Glutamatergic neuron (in vitro differentiated cells): ENCODE measurements around the gene ZNF444. TPM values are rescaled to one million over a fixed set of nuclear protein-coding genes. Genes with fewer than 3 reads are reported as not detected.
A peak's percentile ranks its signal among the peaks of the same experiment; 100 is the strongest.
"Not testable (repeated sequence)": the region's sequence is repeated elsewhere in the genome, so short reads cannot be mapped to it uniquely, and the experiment has no call there.

ENCODE experiments used
- DNase-seq: peaks from one replicate; pipeline ENCODE4 v3.0.0; 2022
- H3K27ac Mint-ChIP-seq: one replicate; pipeline ENCODE4 v1.8.0; 2020; ENCODE audit warnings: mild to moderate bottlenecking, mixed read lengths, inconsistent platforms; ENCODE audit not compliant: unreplicated experiment
- H3K27me3 Mint-ChIP-seq: one replicate; pipeline ENCODE4 v1.8.0; 2020; ENCODE audit warnings: mild to moderate bottlenecking, moderate library complexity, mixed read lengths, inconsistent platforms; ENCODE audit not compliant: unreplicated experiment
- H3K36me3 Mint-ChIP-seq: one replicate; pipeline ENCODE4 v1.8.0; 2020; ENCODE audit warnings: mild to moderate bottlenecking, mixed read lengths, inconsistent platforms; ENCODE audit not compliant: unreplicated experiment
- H3K4me1 Mint-ChIP-seq: one replicate; pipeline ENCODE4 v1.8.0; 2020; ENCODE audit warnings: mild to moderate bottlenecking, low read depth, mixed read lengths, inconsistent platforms; ENCODE audit not compliant: unreplicated experiment
- H3K4me3 Mint-ChIP-seq: one replicate; pipeline ENCODE4 v1.8.0; 2020; ENCODE audit warnings: mild to moderate bottlenecking, mixed read lengths, inconsistent platforms; ENCODE audit not compliant: unreplicated experiment
- H3K9me3 Mint-ChIP-seq: one replicate; pipeline ENCODE4 v1.8.0; 2020; ENCODE audit warnings: mild to moderate bottlenecking, moderate library complexity, mixed read lengths, inconsistent platforms; ENCODE audit not compliant: unreplicated experiment
- CTCF ChIP-seq: fragments of 200-600 bp; sonication (generic); IDR thresholded peaks from one replicate; pipeline ENCODE4 v1.5.0; 2021; ENCODE audit not compliant: partially characterized antibody, unreplicated experiment
- total RNA-seq: library from RNA; stranded (reverse); fragmentation: NEBNext Ultra II Directional; extraction: Animal tissue kit (Norgen Biotek cat#: 25700); gene quantifications from one replicate; pipeline ENCODE4 v1.2.1, GENCODE V29; 2021; ENCODE audit not compliant: unreplicated experiment

Gene ZNF444
- total RNA-seq, 1 donor from 2014 or later, result 56.9 TPM

DNA sequence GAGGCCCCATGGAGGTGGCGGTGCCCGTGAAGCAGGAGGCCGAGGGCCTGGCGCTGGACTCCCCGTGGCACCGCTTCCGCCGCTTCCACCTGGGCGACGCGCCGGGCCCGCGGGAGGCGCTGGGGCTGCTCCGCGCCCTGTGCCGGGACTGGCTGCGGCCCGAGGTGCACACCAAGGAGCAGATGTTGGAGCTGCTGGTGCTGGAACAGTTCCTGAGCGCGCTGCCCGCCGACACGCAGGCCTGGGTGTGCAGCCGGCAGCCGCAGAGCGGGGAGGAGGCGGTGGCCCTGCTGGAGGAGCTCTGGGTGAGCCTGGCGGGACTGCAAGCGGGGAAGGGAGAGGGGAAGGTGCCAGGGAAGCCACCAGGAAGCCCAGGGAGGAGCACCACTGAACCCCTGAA is 5.8 kb downstream of the ZNF444 start:
- TF ChIP-seq CTCF, result no peak
- Mint-ChIP-seq H3K36me3 (peaks cover 10% of the 10 kb centered on the region), H3K4me1 (peaks cover 18% of the 10 kb centered on the region), H3K4me3 (no peak overlapping the region), H3K27me3 (peaks cover 5% of the 10 kb centered on the region), H3K27ac (peak overlapping the region; percentile 33), H3K9me3 (peaks cover 9% of the 10 kb centered on the region)
- DNase-seq, result no peak

- DNase-seq, result peak; percentile 47
- H3K27ac Mint-ChIP-seq, result peak overlapping the region; percentile 33
- H3K4me3 Mint-ChIP-seq, result no peak overlapping the region
- H3K4me1 Mint-ChIP-seq, result peaks cover 17% of the 10 kb centered on the region
- peaks cover 5% of the 10 kb centered on the region for H3K27me3 Mint-ChIP-seq
- H3K36me3 Mint-ChIP-seq, result peaks cover 10% of the 10 kb centered on the region
- TF ChIP-seq CTCF, result no peak
- peaks cover 9% of the 10 kb centered on the region for H3K9me3 Mint-ChIP-seq
These were observed 6.2 kb downstream of the ZNF444 start for GRCh38 chr19:56147307-56147706.

- Mint-ChIP-seq H3K4me3 (no peak overlapping the region), H3K27me3 (peaks cover 5% of the 10 kb centered on the region), H3K9me3 (peaks cover 12% of the 10 kb centered on the region), H3K36me3 (peaks cover 10% of the 10 kb centered on the region), H3K4me1 (peaks cover 18% of the 10 kb centered on the region), H3K27ac (no peak overlapping the region)
- no peak for TF ChIP-seq CTCF
- no peak for DNase-seq
These were observed 7.0 kb downstream of the ZNF444 start for GRCh38 chr19:56148096-56148495.

DNA sequence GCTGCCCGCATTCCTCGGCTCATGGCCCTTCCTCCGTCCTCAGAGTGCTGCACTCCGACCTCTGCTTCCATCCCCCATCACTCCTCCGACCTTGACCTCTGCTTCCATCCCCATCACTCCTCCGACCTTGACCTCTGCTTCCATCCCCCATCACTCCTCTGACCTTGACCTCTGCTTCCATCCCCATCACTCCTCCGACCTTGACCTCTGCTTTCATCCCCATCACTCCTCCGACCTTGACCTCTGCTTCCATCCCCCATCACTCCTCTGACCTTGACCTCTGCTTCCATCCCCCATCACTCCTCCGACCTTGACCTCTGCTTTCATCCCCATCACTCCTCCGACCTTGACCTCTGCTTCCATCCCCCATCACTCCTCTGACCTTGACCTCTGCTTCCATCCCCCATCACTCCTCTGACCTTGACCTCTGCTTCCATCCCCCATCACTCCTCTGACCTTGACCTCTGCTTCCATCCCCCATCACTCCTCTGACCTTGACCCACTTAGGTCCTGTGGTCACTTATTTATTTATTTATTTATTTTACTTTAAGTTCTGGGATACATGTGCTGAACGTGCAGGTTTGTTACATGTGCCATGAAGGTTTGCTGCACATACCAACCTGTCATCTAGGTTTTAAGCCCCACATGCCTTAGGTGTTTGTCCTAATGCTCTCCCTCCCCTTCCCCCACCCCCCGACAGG is 8.0 kb downstream of the ZNF444 start:
- H3K27ac Mint-ChIP-seq, H3K4me3 Mint-ChIP-seq, H3K27me3 Mint-ChIP-seq, DNase-seq: not testable (repeated sequence)
- peaks cover 14% of the 10 kb centered on the region for H3K9me3 Mint-ChIP-seq
- H3K36me3 Mint-ChIP-seq, result peaks cover 14% of the 10 kb centered on the region
- H3K4me1 Mint-ChIP-seq, result peaks cover 20% of the 10 kb centered on the region

DNA sequence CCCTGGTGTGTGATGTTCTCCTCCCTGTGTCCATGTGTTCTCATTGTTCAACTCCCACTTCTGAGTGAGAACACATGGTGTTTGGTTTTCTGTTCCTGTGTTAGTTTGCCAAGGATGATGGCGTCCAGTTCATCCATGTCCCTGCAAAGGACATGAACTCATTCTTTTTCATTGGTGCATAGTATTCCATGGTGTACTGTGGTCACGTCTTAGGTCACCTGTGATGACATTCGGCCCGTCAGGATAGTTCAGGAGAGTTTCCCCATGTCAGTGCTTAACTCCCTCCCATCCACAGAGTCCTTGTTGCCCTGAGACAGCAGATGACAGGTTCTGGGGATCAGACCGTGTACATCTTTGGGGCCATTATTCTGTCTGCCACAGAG is 8.6 kb downstream of the ZNF444 start:
- peaks cover 14% of the 10 kb centered on the region for H3K36me3 Mint-ChIP-seq
- peaks cover 17% of the 10 kb centered on the region for H3K4me1 Mint-ChIP-seq
- H3K4me3 Mint-ChIP-seq, result no peak overlapping the region
- no peak for DNase-seq
- H3K27ac Mint-ChIP-seq, result peak overlapping the region; percentile 72
- peaks cover 5% of the 10 kb centered on the region for H3K27me3 Mint-ChIP-seq
- no peak for TF ChIP-seq CTCF
- H3K9me3 Mint-ChIP-seq, result peaks cover 14% of the 10 kb centered on the region
